ENCODE data around the gene MAPK1.

- TF ChIP-seq CTCF (IDR thresholded peaks at IDR 0.05) (no peak), POLR2A (IDR thresholded peaks at IDR 0.05) (no peak)
Measured at GRCh38 chr22:21755851-21756284, 111.6 kb downstream of the MAPK1 start.

Measured in heart left ventricle (tissue), 13 donors.